Loucy (cell line): ENCODE data around the gene SMOC1.

Source experiments
- CTCF ChIP-seq: fragments of 200-600 bp; sonication (generic); conservative IDR thresholded peaks from 2 replicates; pipeline ENCODE4 v1.5.1; 2014; ENCODE audit warnings: mild to moderate bottlenecking, antibody characterized with exemption, low read length
- EZH2phosphoT487 ChIP-seq: fragments of 200-600 bp; IDR thresholded peaks from 2 replicates; pipeline ENCODE4 v1.6.1; 2018; ENCODE audit warnings: antibody characterized with exemption, mild to moderate bottlenecking, moderate library complexity, borderline replicate concordance

- no peak for TF ChIP-seq EZH2phosphoT487
- no peak for TF ChIP-seq CTCF
Measured at GRCh38 chr14:70045310-70045709, 166.1 kb downstream of the SMOC1 start.
